Rectal smooth muscle tissue (tissue), 1 donor: ENCODE measurements around the gene ANXA2.

ENCODE experiments used
- H3K27ac ChIP-seq: one replicate; pipeline ENCODE4 v1.7.0; 2013; ENCODE audit warnings: low read depth, low read length, inconsistent platforms
- H3K27me3 ChIP-seq: one replicate; pipeline ENCODE4 v1.7.0; 2013; ENCODE audit warnings: low read length; ENCODE audit not compliant: control insufficient read depth, insufficient read depth
- H3K36me3 ChIP-seq: one replicate; pipeline ENCODE4 v1.7.0; 2013; ENCODE audit warnings: low read length; ENCODE audit not compliant: control insufficient read depth, insufficient read depth
- H3K4me1 ChIP-seq: one replicate; pipeline ENCODE4 v1.7.0; 2013; ENCODE audit warnings: low read length; ENCODE audit not compliant: control insufficient read depth, insufficient read depth
- H3K4me3 ChIP-seq: one replicate; pipeline ENCODE4 v1.7.0; 2013; ENCODE audit warnings: low read length
- H3K9ac ChIP-seq: one replicate; pipeline ENCODE4 v1.7.0; 2013; ENCODE audit warnings: low read length

ANXA2 gene

DNA sequence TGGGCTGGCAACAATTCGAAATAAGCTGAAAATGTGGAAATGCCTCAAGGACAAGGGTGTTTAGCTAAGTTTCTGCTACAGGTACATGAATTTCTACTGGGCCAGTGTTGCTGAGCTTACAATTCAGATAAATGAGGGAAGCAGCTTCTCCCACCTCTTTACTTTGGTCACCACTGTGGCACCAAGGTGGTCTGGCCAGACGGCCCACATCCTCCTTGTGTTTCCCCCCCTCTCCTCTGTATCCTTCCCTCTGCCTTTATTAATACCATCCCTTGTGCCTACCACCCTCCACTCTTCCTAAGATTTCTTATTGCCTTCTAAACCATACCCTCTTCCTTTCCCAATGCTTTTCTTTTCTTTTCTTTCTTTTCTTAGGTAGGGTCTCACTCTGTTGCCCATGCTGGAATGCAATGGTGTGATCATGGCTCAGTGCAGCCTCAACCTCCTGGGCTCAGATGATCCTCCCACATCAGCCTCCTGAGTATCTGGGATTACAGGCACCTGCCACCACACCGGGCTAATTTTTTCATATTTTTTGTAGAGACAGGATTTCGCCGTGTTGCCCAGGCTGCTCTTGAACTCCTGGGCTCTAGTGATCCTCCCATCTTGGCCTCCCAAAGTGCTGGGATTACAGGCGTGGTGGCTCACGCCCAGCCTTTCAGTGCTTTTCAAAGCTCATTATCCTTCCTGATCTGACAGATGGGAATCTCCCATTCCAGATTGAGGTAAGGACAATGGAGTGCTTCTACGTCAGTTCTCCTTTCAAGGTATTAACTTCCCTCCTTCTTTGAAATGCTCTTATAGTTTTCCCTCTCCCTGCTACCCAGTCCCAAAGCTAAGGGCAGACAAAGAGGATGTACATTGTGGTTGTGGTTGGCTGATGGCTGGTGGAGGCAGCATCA, 14.8 kb downstream of the ANXA2 start:
- H3K27me3 ChIP-seq, result no peaks in the 10 kb centered on the region
- H3K4me3 ChIP-seq, result no peak overlapping the region
- no peak overlapping the region for H3K9ac ChIP-seq
- H3K4me1 ChIP-seq, result no peaks in the 10 kb centered on the region
- H3K36me3 ChIP-seq, result peaks cover 12% of the 10 kb centered on the region
- H3K27ac ChIP-seq, result no peak overlapping the region

DNA sequence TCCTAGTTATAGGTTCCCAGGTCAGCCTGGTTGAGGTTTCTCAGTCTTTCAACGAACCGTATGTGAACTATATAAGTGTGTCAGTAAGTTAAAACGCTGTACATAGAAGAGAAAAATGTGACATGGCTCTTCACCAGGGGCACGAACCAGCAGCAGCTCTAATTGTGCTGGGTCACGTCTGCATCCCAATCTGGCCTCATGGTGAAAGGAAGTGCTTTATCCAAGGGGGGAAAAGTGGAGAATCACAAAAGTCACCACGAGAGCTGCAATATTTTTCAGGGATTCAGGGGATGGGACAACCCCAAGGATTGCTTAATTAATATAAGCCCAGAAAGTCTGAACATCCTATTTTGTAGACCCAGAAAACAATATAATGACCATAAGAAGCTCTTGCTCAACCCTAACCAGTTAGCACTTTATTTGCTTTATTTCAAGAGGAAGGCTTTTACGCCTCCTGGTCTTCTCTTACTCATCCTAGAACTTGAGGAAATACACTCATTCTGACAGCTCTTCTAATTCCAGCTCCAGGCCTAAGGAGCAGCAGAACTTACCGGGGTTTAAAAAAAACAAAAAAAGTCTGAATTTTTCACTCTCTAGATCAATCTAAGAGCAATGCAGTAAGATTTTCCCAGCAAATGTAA, 16.5 kb downstream of the ANXA2 start:
- H3K4me3 ChIP-seq, result no peak overlapping the region
- peaks cover 12% of the 10 kb centered on the region for H3K36me3 ChIP-seq
- no peaks in the 10 kb centered on the region for H3K4me1 ChIP-seq
- no peak overlapping the region for H3K9ac ChIP-seq
- H3K27me3 ChIP-seq, result no peaks in the 10 kb centered on the region
- H3K27ac ChIP-seq, result no peak overlapping the region

DNA sequence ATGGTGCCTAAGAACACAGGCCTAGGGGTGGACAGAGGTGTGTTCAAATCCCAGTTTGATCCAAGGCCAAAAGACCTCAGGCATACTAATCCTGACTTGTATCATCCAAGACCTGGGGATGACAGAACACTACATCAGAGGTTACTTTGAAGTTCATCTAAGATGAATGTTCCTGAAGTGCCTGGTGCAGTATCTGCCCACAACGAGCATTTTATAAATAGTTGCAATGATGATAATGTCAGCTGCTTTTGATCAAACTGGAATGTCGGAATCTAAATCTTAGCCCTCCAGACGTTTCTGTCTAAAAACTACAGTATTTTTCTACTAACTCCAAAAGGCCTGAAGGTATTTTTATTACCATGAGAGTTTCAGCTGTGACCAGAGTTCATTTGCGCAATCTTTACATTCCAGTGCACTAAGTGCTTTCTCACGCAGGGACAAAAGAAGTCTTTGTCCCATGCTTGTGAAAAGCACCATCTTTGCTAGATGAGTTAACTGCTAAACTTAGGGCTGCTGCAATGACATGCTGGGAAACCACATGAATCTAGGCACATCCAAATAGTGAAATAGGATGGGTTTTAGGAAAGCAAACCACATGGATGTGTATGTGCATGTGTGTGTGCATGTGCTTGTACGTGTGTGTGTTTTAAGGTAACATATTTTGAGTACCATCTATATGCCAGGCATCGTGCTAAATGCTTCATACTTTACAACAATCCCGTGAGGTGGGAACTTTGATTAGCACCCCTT, 18.1 kb downstream of the ANXA2 start:
- Histone ChIP-seq H3K27ac (peak overlapping the region; percentile 19), H3K36me3 (peaks cover 12% of the 10 kb centered on the region), H3K4me3 (no peak overlapping the region), H3K4me1 (peaks cover 5% of the 10 kb centered on the region), H3K27me3 (no peaks in the 10 kb centered on the region), H3K9ac (no peak overlapping the region)

DNA sequence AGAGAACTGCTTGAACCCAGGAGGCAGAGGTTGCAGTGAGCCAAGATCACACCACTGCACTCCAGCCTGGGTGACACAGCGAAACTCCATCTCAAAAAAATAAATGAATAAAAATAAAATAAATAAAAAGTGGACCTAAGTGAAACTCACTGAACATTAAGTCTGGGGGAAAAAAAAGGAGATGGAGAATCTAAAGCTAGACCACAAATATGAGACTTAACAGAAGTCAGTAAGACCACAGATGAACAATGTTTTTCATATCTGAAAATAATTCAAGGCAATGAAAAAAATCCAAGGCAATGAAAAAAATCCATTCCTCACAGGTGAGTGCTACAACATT, 18.6 kb downstream of the ANXA2 start:
- Histone ChIP-seq H3K4me1 (peaks cover 10% of the 10 kb centered on the region), H3K4me3 (no peak overlapping the region), H3K27me3 (no peaks in the 10 kb centered on the region), H3K27ac (no peak overlapping the region), H3K9ac (no peak overlapping the region), H3K36me3 (peaks cover 15% of the 10 kb centered on the region)

DNA sequence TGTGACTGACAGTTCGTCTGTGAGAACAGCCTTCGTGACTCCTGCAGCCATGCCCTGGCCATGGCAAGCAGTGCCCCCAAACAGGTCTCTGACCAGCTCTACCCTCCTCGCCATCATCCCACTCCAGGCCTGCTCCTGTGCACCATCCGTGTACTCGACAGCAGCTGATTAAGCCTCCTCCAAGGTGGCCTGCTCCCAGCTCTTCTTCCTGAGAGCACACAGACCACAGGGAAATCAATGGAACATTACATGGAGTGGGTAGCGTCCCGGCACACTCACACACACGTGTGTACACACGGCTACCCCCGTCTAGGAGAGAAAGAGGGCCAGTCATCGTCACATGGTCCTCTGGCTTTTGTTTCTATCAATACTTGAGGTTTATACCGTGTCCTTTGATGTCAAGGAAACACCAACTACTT, 21.1 kb downstream of the ANXA2 start:
- H3K36me3 ChIP-seq, result peaks cover 8% of the 10 kb centered on the region
- H3K4me3 ChIP-seq, result no peak overlapping the region
- H3K27ac ChIP-seq, result no peak overlapping the region
- no peaks in the 10 kb centered on the region for H3K27me3 ChIP-seq
- H3K9ac ChIP-seq, result no peak overlapping the region
- peaks cover 11% of the 10 kb centered on the region for H3K4me1 ChIP-seq

DNA sequence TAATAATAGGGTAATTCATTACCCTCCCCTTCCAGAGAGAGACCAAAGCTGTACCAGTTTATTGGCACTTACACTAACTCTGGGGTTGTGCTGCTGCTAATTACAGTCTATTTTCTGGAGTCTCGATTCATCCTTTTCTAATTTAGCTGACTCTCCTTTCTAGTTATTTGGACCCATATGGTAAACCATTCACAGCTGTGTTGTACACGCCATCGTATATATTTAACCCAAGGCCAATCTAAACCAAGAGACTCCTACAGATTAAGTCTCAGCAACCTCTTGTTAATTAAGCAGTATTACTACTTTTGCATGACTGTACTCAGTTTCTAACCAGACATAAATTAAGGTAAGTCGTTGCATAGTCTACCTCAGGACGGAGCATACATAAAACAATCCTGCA, 22.5 kb downstream of the ANXA2 start:
- peaks cover 19% of the 10 kb centered on the region for H3K4me1 ChIP-seq
- peak overlapping the region; percentile 6 for H3K27ac ChIP-seq
- no peaks in the 10 kb centered on the region for H3K27me3 ChIP-seq
- H3K4me3 ChIP-seq, result no peak overlapping the region
- H3K9ac ChIP-seq, result no peak overlapping the region
- peaks cover 6% of the 10 kb centered on the region for H3K36me3 ChIP-seq

DNA sequence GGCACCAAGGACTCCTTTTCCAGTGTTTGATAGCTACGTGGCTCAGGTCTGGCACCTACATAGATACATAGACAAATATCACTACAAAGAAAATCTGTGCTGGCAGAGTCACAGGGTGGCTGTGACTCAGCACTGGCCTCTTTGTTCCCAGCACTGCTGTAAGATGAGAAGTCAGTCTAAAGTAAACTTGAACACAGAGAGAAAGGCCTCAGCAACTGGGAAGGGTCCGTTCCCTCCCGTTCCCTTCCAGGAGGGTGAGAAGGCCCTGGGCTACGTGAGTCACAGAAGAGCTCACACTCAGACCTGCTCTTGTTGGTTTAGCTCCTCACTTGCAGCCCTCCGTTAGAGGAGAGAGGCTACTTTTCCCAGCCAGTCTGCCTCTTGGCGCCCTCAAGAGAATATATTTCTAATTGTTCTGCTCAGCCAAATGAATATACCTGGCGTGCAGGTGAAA, 23.1 kb downstream of the ANXA2 start:
- Histone ChIP-seq H3K4me3 (no peak overlapping the region), H3K9ac (no peak overlapping the region), H3K27ac (peak overlapping the region; percentile 52), H3K4me1 (peaks cover 19% of the 10 kb centered on the region), H3K36me3 (peaks cover 6% of the 10 kb centered on the region), H3K27me3 (no peaks in the 10 kb centered on the region)

DNA sequence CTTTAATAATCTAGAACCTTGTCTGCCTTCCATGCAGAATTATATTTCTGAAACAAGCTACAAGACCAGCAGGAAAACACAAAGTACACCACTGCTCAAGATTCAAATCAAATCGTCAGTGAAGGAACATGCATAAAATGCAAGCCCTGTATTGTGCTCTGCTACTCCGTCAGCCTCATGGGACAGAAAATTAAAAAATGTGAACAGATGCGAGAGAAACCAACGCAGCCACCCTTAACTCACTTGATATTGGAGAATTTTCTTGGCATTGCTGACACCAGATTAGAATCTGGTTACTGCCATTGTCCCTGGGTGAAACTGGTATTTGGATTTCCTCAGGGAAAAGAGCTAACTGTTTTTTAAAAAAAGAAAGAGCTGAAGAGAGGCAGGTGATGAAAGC, 23.6 kb downstream of the ANXA2 start:
- no peak overlapping the region for H3K4me3 ChIP-seq
- H3K4me1 ChIP-seq, result peaks cover 19% of the 10 kb centered on the region
- peak overlapping the region; percentile 52 for H3K27ac ChIP-seq
- peaks cover 6% of the 10 kb centered on the region for H3K36me3 ChIP-seq
- no peak overlapping the region for H3K9ac ChIP-seq
- H3K27me3 ChIP-seq, result no peaks in the 10 kb centered on the region

DNA sequence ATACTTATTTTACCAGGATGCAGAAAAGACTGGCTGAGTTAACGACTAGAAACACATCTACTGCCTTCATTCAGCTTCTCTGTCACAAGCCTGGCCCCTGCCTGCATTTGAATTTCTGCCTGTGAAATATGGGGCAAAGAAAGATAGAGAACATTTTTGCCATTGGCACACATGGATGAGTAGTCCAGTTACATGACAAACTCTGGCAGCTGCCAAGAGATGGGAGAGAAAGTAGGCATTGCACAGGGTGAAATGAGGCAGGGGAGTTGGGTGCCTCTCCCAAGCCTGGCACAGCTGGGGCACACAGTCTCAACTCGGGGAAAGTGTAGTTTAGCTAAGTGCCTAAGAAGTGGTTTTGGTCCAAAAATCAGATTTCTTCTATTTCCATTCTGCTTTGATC, 24.0 kb downstream of the ANXA2 start:
- peaks cover 19% of the 10 kb centered on the region for H3K4me1 ChIP-seq
- no peak overlapping the region for H3K27ac ChIP-seq
- H3K9ac ChIP-seq, result no peak overlapping the region

DNA sequence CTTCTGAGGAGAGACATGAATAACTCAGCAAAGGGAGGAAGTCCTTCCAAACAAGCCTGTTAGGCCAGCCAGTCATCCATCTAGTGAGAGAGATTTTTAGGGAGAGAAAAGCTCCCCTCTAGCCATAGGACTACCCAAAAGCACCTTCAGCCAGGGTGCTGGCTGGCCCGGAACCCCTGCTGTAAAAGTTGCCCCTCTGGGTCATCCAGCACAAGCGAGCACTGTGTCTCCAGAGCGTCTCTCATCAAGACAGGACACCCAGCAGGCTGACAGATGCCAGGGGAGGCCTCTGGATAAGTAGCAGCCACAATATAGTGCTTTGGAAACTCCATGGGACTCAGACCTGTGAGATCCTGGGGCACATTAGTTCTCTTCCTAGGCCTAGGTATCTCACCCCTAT, 24.5 kb downstream of the ANXA2 start:
- Histone ChIP-seq H3K36me3 (peaks cover 6% of the 10 kb centered on the region), H3K27me3 (no peaks in the 10 kb centered on the region), H3K4me1 (peaks cover 19% of the 10 kb centered on the region), H3K27ac (no peak overlapping the region), H3K4me3 (no peak overlapping the region), H3K9ac (no peak overlapping the region)

More for the DNA sequence above, 24.0 kb downstream of the ANXA2 start:
- H3K27me3 ChIP-seq, result no peaks in the 10 kb centered on the region
- H3K4me3 ChIP-seq, result no peak overlapping the region
- peaks cover 6% of the 10 kb centered on the region for H3K36me3 ChIP-seq

DNA sequence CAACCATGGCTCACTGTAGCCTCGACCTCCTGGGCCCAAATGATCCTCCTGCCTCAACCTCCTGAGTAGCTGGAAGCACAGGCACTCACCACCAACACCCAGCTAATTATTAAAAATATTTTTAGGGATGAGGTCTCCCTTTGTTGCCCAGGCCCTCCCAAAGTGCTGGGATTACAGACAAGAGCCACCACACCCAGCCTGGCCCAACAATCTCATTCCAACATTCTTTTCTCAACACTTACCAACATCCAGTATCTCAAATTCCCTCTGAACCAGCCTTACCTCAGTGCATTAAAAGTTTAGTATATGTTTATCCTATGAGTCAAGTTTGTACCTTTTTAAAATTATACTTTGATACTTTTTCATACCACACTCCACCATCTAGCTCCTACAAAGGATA, 25.0 kb downstream of the ANXA2 start:
- H3K9ac ChIP-seq, result no peak overlapping the region
- H3K27ac ChIP-seq, result no peak overlapping the region
- H3K27me3 ChIP-seq, result no peaks in the 10 kb centered on the region
- H3K36me3 ChIP-seq, result peaks cover 6% of the 10 kb centered on the region
- H3K4me1 ChIP-seq, result peaks cover 19% of the 10 kb centered on the region
- H3K4me3 ChIP-seq, result no peak overlapping the region

DNA sequence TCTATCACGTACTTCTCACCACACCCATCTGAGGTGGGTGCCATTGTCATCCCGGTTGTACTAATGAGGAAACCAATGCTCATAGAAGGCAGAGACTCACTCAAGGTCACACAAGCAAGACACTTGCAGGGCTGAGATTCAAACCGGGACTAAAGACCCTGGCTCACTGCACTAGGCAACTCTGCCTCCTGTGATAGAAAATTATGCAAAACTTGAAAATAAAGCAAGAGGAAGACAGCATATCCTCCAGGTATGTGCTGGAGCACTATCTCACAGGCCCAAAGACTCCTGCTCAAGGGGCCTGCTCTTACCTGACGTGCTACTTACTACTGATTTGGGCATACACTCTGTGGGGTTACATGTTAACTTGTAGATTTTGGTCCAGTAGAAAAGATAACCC, 25.6 kb downstream of the ANXA2 start:
- H3K27ac ChIP-seq, result no peak overlapping the region
- peaks cover 6% of the 10 kb centered on the region for H3K36me3 ChIP-seq
- no peak overlapping the region for H3K4me3 ChIP-seq
- H3K4me1 ChIP-seq, result peaks cover 19% of the 10 kb centered on the region
- no peak overlapping the region for H3K9ac ChIP-seq
- H3K27me3 ChIP-seq, result no peaks in the 10 kb centered on the region
